ENCODE measurements around the gene STXBP1. TPM values are rescaled to one million over a fixed set of nuclear protein-coding genes. Genes with fewer than 3 reads are reported as not detected.
"Not testable (repeated sequence)": the region's sequence is repeated elsewhere in the genome, so short reads cannot be mapped to it uniquely, and the experiment has no call there.

Gene STXBP1
- total and polyA plus RNA-seq, 2 experiments from 2014 or later: 28.5 to 43.7 TPM

DNA sequence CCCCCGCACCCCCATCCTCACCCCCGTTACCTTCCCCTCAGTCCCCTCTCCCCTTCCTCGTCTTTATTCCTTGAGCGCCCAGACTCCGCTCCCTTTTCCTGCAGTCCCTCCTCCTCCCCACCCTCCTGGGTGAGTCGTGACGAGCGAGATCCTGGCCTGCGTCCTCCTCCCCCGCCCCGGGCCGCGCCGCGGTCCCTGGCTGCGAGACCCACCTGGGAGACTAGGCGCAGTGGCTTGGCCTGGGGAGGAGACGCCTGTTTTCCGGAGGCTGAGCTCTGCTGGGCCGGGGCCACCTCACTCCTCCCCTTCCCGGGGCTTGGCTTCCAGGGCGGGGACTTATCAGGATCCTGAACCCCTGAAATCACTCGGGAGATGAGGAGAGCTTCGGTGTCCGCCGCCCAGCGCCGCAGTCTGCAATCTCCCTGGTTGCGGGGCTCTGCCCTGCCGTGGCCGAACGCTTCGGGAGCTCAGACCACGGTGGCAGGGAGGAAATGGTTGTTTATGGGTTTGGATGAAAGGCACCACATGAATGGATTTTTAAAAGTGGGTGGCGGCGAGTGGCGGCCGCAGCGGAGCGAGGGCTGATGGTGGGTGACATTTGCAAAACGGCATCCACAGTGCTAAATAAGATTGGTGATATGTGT is 984 bp downstream of the STXBP1 start:
- H3K9me3 ChIP-seq (ENCODE audit: low read depth): no peaks in the 10 kb centered on the region
- TF ChIP-seq EZH2phosphoT487 (IDR thresholded peaks at IDR 0.05; ENCODE audit: insufficient read depth, low read depth) (no peak), EZH2 (IDR thresholded peaks at IDR 0.05; ENCODE audit: insufficient read depth, poor library complexity, severe bottlenecking) (no peak)

DNA sequence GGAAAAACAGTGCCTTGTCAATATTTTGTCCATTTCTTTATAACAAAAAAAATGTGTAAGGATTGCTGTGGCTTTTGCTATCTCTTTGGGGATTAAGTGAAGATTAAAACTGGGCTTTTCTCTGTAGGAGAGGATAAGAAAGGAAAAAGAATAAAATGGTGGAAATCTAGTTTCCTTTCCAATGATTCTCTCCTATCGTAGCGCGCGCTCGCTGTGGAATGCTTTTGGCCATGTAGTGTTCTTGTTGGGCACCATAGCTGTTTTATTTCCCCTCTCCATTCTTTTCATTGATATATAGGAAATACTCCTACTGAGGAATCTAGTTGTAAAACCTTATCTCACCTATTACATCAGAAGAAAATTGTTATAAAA is 1.5 kb downstream of the STXBP1 start:
- peak overlapping the region; percentile 95 for H2AFZ ChIP-seq
- DNase-seq: peak; percentile 51

More for the DNA sequence above, 984 bp downstream of the STXBP1 start:
- Histone ChIP-seq H3K79me2 (ENCODE audit: insufficient read depth) (peaks cover 37% of the 10 kb centered on the region), H3F3A (ENCODE audit: insufficient read depth) (peaks cover 23% of the 10 kb centered on the region), H3K4me1 (ENCODE audit: insufficient read depth) (peaks cover 30% of the 10 kb centered on the region), H3K27me3 (replicated peaks; ENCODE audit: insufficient read depth) (no peaks in the 10 kb centered on the region), H3K27ac (peak overlapping the region; percentile 64), H3K4me3 (peak overlapping the region; percentile 96), H3K36me3 (ENCODE audit: low read depth) (no peaks in the 10 kb centered on the region), H4K20me1 (ENCODE audit: insufficient read depth) (no peaks in the 10 kb centered on the region), H3K9me2 (ENCODE audit: insufficient read depth) (no peaks in the 10 kb centered on the region), H3K4me2 (ENCODE audit: unreplicated experiment) (peak overlapping the region; percentile 89), H2AFZ (peak overlapping the region; percentile 95), H3K9ac (peak overlapping the region; percentile 88)
- in situ Hi-C loops (cut with MboI): no loop called here
- 1% methylated on average over 28 to 41 of the region's 41 CpGs for WGBS, 2 experiments (ENCODE audit: low coverage in 1 of 2, low lambda C conversion rate in 2 of 2, missing lambda C conversion rate in 2 of 2)
- DNase-seq: peak; percentile 87

GRCh38 chr9:127614961-127615360 is 2.9 kb downstream of the STXBP1 start:
- Histone ChIP-seq H3K9me3 (ENCODE audit: low read depth) (no peaks in the 10 kb centered on the region), H3K4me2 (ENCODE audit: unreplicated experiment) (peak overlapping the region; percentile 89), H2AFZ (no peak overlapping the region), H3K4me1 (ENCODE audit: insufficient read depth) (peaks cover 24% of the 10 kb centered on the region), H3K4me3 (no peak overlapping the region), H3K9me2 (ENCODE audit: insufficient read depth) (no peaks in the 10 kb centered on the region), H3K27ac (peak overlapping the region; percentile 5), H3K9ac (0 out of 2 replicates have a peak overlapping the region, but pooled peaks have one; percentile 14), H3K79me2 (ENCODE audit: insufficient read depth) (peaks cover 56% of the 10 kb centered on the region), H3K36me3 (ENCODE audit: low read depth) (no peaks in the 10 kb centered on the region), H4K20me1 (ENCODE audit: insufficient read depth) (no peaks in the 10 kb centered on the region), H3F3A (ENCODE audit: insufficient read depth) (peaks cover 22% of the 10 kb centered on the region; the same call in 1 of the 2 replicates), H3K27me3 (replicated peaks; ENCODE audit: insufficient read depth) (no peaks in the 10 kb centered on the region)
- DNase-seq: peak; percentile 42
- in situ Hi-C loops (cut with MboI): no loop called here
- no peak for TF ChIP-seq EZH2 (IDR thresholded peaks at IDR 0.05; ENCODE audit: insufficient read depth, poor library complexity, severe bottlenecking)
- TF ChIP-seq EZH2phosphoT487 (IDR thresholded peaks at IDR 0.05; ENCODE audit: insufficient read depth, low read depth): no peak
- WGBS, 2 experiments (ENCODE audit: low coverage in 1 of 2, low lambda C conversion rate in 2 of 2, missing lambda C conversion rate in 2 of 2): 23 to 30% methylated on average over 3 of the region's 3 CpGs

More for the DNA sequence above, 1.5 kb downstream of the STXBP1 start:
- peaks cover 42% of the 10 kb centered on the region for H3K79me2 ChIP-seq (ENCODE audit: insufficient read depth)
- 18 to 19% methylated on average over 5 of the region's 5 CpGs for WGBS, 2 experiments (ENCODE audit: low coverage in 1 of 2, low lambda C conversion rate in 2 of 2, missing lambda C conversion rate in 2 of 2)
- peak overlapping the region; percentile 89 for H3K4me2 ChIP-seq (ENCODE audit: unreplicated experiment)
- peaks cover 25% of the 10 kb centered on the region for H3K4me1 ChIP-seq (ENCODE audit: insufficient read depth)
- peak overlapping the region; percentile 96 for H3K4me3 ChIP-seq
- in situ Hi-C loops (cut with MboI): no loop called here
- no peaks in the 10 kb centered on the region for H3K9me2 ChIP-seq (ENCODE audit: insufficient read depth)
- H4K20me1 ChIP-seq (ENCODE audit: insufficient read depth): no peaks in the 10 kb centered on the region
- H3K27me3 ChIP-seq (replicated peaks; ENCODE audit: insufficient read depth): no peaks in the 10 kb centered on the region
- H3K9me3 ChIP-seq (ENCODE audit: low read depth): no peaks in the 10 kb centered on the region
- no peak for TF ChIP-seq EZH2phosphoT487 (IDR thresholded peaks at IDR 0.05; ENCODE audit: insufficient read depth, low read depth)
- no peak for TF ChIP-seq EZH2 (IDR thresholded peaks at IDR 0.05; ENCODE audit: insufficient read depth, poor library complexity, severe bottlenecking)
- H3K36me3 ChIP-seq (ENCODE audit: low read depth): no peaks in the 10 kb centered on the region
- peaks cover 22% of the 10 kb centered on the region; the same call in 1 of the 2 replicates for H3F3A ChIP-seq (ENCODE audit: insufficient read depth)
- peak overlapping the region; percentile 88 for H3K9ac ChIP-seq
- H3K27ac ChIP-seq: peak overlapping the region; percentile 64

DNA sequence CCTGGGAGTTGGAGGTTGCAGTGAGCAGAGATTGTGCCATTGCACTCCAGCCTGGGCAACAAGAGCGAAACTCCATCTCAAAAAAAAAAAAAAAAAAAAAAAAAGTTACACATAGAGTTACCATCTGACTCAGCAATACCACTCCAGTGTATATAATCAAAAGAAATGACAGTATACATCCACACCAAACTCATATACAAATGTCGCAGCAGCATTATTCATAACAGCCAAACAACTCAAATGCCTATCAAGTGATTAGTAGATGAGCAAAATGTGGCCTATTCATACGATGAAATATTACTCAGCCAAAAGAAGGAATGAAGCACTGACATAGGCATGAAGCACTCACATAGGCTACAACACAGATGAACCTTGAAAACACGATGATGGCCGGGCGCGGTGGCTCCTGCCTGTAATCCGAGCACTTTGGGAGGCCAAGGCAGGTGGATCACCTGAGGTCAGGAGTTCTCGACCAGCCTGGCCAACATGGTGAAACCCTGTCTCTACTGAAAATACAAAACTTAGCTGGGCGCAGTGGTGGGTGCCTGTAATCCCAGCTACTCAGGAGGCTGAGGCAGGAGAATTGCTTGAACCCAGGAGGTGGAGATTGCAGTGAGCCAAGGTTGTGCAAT is 9.4 kb downstream of the STXBP1 start:
- H3K4me1 ChIP-seq (ENCODE audit: insufficient read depth); H3K4me2 ChIP-seq (ENCODE audit: unreplicated experiment); H3K9ac ChIP-seq; H3K27ac ChIP-seq; in situ Hi-C loops (cut with MboI); H2AFZ ChIP-seq; H3K4me3 ChIP-seq; H3F3A ChIP-seq (ENCODE audit: insufficient read depth); H3K9me2 ChIP-seq (ENCODE audit: insufficient read depth); H4K20me1 ChIP-seq (ENCODE audit: insufficient read depth); H3K36me3 ChIP-seq (ENCODE audit: low read depth); H3K27me3 ChIP-seq (replicated peaks; ENCODE audit: insufficient read depth); H3K9me3 ChIP-seq (ENCODE audit: low read depth): not testable (repeated sequence)
- peak; percentile 67 for DNase-seq
- 73 to 76% methylated on average over 10 of the region's 10 CpGs for WGBS, 2 experiments (ENCODE audit: low coverage in 1 of 2, low lambda C conversion rate in 2 of 2, missing lambda C conversion rate in 2 of 2)
- peaks cover 71% of the 10 kb centered on the region for H3K79me2 ChIP-seq (ENCODE audit: insufficient read depth)

All from GM23248 (cell line).